Hair follicle dermal papilla cell (primary cell): ENCODE results near the gene UXS1. TPM values are rescaled to one million over a fixed set of nuclear protein-coding genes. Genes with fewer than 3 reads are reported as not detected.

Source experiments
- total RNA-seq: library from RNA; depleted of rRNA; stranded (reverse); fragments of >200 nt; gene quantifications from 2 replicates; pipeline ENCODE4 v1.2.3, GENCODE V29; 2012

Gene UXS1
- total RNA-seq, result 22.6 and 26.4 TPM in 2 replicates

GRCh38 chr2:106193977-106194778, at the start of gene UXS1:
UXS1 (minus strand) TSS chr2:106194301; CDS start chr2:106194241, 60 bp downstream.

